ENCODE measurements around the gene WDR13.

The WDR13 gene

DNA sequence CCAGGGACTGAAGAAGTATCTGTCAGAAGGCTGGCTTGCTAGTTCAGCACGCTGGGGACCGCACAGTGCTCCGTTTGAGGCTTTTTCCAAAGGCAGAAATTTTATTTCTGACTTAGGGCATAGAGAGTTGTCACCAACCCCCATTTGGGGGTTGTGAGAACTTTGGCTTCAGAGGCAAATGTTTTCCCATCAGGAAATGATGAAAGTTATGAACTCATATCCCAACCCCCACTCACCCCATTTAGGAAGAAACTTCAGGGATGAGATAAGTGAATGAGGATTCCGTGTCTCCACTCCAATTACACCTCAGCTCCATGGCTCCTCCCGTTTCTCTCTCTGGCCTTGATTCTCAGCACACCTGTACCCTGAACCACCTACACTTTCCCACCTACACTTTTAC lies 4.3 kb upstream of the WDR13 start:
- no peak for DNase-seq (ENCODE audit: low read depth)
- TF ChIP-seq, protein P1, sequence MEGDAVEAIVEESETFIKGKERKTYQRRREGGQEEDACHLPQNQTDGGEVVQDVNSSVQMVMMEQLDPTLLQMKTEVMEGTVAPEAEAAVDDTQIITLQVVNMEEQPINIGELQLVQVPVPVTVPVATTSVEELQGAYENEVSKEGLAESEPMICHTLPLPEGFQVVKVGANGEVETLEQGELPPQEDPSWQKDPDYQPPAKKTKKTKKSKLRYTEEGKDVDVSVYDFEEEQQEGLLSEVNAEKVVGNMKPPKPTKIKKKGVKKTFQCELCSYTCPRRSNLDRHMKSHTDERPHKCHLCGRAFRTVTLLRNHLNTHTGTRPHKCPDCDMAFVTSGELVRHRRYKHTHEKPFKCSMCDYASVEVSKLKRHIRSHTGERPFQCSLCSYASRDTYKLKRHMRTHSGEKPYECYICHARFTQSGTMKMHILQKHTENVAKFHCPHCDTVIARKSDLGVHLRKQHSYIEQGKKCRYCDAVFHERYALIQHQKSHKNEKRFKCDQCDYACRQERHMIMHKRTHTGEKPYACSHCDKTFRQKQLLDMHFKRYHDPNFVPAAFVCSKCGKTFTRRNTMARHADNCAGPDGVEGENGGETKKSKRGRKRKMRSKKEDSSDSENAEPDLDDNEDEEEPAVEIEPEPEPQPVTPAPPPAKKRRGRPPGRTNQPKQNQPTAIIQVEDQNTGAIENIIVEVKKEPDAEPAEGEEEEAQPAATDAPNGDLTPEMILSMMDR (IDR thresholded peaks at IDR 0.05; ENCODE audit: low read depth, low read length, missing control alignments), result no peak
- no peak overlapping the region for H3K4me3 ChIP-seq (ENCODE audit: low read depth, low read length)

DNA sequence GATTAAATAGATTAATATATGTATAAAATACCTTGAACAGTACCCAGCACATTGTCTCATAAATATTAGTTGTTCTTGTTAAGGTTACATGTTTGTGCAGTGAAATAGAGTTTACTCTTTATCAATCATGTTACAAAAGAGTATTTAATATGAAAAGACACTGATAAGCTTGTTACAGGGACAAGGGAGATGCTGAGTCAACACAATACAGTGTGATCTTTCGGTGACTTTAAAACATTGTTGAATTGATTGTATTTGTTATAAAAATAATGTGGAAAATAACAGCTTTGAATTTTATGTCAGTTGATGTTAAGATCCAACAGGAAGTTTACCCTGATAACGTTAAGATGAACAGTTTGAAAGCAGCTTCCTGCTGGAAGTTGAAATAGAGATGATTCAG lies 1.4 kb upstream of the WDR13 start:
- H3K4me3 ChIP-seq (ENCODE audit: low read depth, low read length), result no peak overlapping the region
- TF ChIP-seq, protein P1 (IDR thresholded peaks at IDR 0.05; ENCODE audit: low read depth, low read length, missing control alignments), result no peak
- no peak for DNase-seq (ENCODE audit: low read depth)

DNA sequence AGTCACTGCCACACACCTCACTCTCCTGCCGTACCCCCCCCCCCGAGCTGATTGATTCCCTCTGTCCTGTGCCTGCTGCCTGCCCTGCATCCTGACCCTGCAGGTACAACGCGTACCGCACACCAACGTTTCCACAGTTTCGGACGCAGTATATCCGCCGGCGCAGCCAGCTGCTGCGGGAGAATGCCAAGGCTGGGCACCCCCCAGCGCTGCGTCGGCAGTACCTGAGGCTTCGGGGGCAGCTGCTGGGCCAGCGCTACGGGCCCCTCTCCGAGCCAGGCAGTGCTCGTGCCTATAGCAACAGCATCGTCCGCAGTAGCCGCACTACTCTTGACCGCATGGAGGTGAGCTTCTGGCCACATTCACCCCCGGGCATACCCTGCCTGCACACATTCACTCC lies 1.3 kb downstream of the WDR13 start:
- DNase-seq (ENCODE audit: low read depth), result no peak
- no peak overlapping the region; the same call in 1 of the 2 replicates for H3K4me3 ChIP-seq (ENCODE audit: low read depth, low read length)
- TF ChIP-seq, protein P1 (IDR thresholded peaks at IDR 0.05; ENCODE audit: low read depth, low read length, missing control alignments), result no peak

DNA sequence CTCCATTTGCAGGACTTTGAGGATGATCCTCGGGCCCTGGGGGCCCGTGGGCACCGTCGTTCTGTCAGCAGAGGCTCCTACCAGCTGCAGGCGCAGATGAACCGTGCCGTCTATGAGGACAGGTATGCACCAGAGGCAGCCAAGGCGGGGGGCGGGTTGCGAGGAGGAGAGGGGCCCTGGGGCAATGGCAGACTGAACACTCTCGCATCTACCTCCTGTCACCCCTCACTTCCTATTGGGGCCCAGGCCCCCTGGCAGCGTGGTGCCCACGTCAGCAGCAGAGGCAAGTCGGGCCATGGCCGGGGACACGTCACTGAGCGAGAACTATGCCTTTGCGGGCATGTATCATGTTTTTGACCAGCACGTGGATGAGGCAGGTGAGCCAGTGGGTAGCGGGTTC lies 2.0 kb downstream of the WDR13 start:
- no peak for DNase-seq (ENCODE audit: low read depth)
- no peak overlapping the region for H3K4me3 ChIP-seq (ENCODE audit: low read depth, low read length)
- TF ChIP-seq, protein P1 (IDR thresholded peaks at IDR 0.05; ENCODE audit: low read depth, low read length, missing control alignments), result no peak

DNA sequence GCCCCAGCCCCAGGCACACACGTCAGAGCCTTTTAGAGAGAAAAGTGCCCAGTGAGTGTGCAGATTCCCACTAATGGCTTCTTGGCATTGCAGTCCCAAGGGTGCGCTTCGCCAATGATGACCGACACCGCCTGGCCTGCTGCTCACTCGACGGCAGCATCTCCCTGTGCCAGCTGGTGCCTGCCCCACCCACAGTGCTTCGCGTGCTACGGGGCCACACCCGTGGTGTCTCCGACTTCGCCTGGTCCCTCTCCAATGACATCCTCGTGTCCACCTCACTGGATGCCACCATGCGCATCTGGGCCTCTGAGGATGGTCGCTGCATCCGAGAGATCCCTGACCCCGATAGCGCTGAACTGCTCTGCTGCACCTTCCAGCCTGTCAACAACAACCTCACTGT lies 2.9 kb downstream of the WDR13 start:
- H3K4me3 ChIP-seq (ENCODE audit: low read depth, low read length), result no peak overlapping the region
- TF ChIP-seq, protein P1 (IDR thresholded peaks at IDR 0.05; ENCODE audit: low read depth, low read length, missing control alignments), result no peak
- no peak for DNase-seq (ENCODE audit: low read depth)

DNA sequence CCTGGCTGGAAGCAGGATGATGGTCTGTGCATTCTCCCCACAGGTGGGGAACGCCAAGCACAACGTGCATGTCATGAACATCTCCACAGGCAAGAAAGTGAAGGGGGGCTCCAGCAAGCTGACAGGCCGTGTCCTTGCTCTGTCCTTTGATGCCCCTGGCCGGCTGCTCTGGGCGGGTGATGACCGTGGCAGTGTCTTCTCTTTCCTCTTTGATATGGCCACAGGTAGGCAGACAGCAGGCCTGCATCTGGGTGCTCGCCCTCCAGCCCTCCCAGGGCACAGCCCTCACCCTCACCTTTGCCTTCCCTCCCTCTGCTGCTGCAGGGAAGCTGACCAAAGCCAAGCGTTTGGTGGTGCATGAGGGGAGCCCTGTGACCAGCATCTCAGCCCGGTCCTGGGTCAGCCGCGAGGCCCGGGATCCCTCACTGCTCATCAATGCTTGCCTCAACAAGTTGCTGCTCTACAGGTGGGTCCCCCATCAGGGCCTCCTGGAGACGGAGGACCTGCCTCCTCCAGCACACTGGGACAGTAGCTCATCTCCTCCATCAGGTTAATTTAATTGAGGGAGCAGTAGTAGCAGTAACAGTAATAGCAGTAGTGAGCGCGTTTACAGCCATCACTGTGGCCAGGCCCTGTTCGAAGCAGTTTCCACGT lies 4.6 kb downstream of the WDR13 start:
- no peak overlapping the region for H3K4me3 ChIP-seq (ENCODE audit: low read depth, low read length)
- DNase-seq (ENCODE audit: low read depth), result no peak
- TF ChIP-seq, protein P1 (IDR thresholded peaks at IDR 0.05; ENCODE audit: low read depth, low read length, missing control alignments), result no peak

DNA sequence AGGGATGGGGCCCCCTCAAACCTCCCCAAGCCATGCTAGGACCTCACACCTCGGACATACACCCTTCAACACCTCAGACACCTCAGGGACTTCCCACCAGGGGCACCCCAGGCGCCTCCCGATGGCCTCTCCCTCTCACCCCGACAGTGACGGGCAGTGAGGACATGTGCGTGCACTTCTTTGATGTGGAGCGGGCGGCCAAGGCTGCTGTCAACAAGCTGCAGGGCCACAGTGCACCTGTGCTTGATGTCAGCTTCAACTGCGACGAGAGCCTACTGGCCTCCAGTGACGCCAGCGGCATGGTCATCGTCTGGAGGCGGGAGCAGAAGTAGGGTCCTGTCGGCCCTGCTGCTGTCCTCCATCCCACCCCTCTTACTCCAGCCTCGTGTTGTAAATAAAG lies 7.4 kb downstream of the WDR13 start:
- no peak overlapping the region for H3K4me3 ChIP-seq (ENCODE audit: low read depth, low read length)
- DNase-seq (ENCODE audit: low read depth), result no peak

More for the DNA sequence above, 7.4 kb downstream of the WDR13 start:
- TF ChIP-seq, protein P1 (IDR thresholded peaks at IDR 0.05; ENCODE audit: low read depth, low read length, missing control alignments), result no peak

All from GM12864 (cell line).